ENCODE data around the gene ADAM12.

ADAM12 gene

GRCh38 chr10:126062131-126063032 lies 325.9 kb downstream of the ADAM12 start:
- no peak for TF ChIP-seq CTCF (IDR thresholded peaks at IDR 0.05; ENCODE audit: unreplicated experiment in 3 of 3)
- Mint-ChIP-seq H3K4me1 (peaks cover 62% of the 10 kb centered on the region), H3K36me3 (ENCODE audit: low read depth) (peaks cover 5% of the 10 kb centered on the region), H3K4me3 (no peak overlapping the region), H3K27me3 (ENCODE audit: low read depth) (peaks cover 14% of the 10 kb centered on the region), H3K9me3 (no peaks in the 10 kb centered on the region), H3K27ac (peak overlapping the region in 2 of 3 experiments; percentile 79 to 89)

- Mint-ChIP-seq H3K4me3 (no peak overlapping the region), H3K4me1 (peaks cover 62% of the 10 kb centered on the region), H3K27ac (peak overlapping the region in 2 of 3 experiments; percentile 63 to 65), H3K9me3 (no peaks in the 10 kb centered on the region), H3K27me3 (ENCODE audit: low read depth) (peaks cover 14% of the 10 kb centered on the region), H3K36me3 (ENCODE audit: low read depth) (peaks cover 5% of the 10 kb centered on the region)
- TF ChIP-seq CTCF (IDR thresholded peaks at IDR 0.05; ENCODE audit: unreplicated experiment in 3 of 3): no peak
These were observed 326.8 kb downstream of the ADAM12 start for GRCh38 chr10:126061526-126061925.

DNA sequence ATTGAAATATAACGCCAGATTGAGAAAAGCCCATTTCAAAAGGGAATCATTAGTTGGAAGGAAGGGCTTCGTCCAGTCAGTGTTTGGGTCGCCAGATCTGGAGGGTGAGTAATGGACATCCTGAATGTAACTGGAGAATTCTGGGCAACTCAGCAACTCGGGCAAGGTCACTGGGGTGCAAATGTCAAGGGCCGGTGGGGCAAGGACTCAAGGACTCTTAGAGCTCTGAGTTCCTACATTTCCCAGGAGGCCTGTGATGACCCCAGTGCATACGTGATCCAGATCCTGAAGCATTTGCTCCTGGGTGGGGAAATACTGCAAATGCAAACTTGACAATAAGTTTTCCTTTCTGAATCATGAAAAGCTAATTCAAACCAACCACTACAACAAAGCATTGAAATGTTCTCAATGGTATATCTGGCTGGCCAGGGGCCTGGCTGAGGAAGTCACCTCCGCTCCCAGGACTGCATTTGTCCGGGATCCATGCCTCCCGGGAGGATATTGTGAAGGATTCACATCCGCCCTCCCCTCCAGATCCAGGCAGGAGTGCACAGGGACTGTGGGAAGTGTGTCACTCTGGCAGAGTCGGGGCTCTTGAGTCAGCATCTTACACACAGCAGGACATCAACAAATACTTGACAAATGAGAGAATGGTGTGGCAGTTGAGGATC lies 327.9 kb downstream of the ADAM12 start:
- Mint-ChIP-seq H3K27me3 (ENCODE audit: low read depth) (peaks cover 11% of the 10 kb centered on the region), H3K4me1 (peaks cover 58% of the 10 kb centered on the region), H3K27ac (peak overlapping the region; percentile 43 to 65 (median 63)), H3K36me3 (ENCODE audit: low read depth) (peaks cover 14% of the 10 kb centered on the region), H3K4me3 (no peak overlapping the region), H3K9me3 (peaks cover 5% of the 10 kb centered on the region)
- TF ChIP-seq CTCF (IDR thresholded peaks at IDR 0.05; ENCODE audit: unreplicated experiment in 3 of 3): no peak

DNA sequence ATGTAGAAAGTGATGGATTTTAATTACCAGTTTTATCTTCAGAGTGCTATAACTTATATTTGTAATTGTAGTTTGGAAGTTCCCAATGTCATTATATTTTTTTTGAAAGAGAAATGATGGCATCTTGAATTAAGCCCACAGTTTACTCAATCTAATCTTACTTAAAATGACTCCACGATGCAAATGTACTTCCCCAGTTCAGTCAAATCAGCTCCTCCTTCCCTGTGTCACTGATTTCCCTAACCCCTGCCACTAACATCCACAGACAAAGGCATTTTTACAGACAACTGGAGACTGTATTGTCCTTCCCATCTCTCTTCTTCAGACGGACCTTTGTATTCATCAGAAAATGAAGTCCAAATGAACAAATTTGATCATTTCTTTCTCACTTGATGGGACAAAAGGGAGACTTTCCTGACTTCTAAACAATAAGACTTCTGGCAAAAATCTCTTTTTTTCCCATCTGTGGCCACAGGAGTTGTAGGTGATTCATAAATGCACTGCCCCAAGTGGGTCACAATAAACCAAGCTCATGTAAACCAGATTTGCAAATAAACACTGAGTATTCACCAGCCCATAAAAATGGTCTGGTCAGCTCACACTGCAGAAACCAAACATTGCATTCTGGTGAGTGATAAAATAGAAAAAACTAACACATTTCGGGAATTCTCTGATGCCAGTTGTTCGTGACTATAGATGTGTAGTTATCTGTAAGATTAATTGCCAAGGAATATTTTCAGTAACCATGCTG lies 329.0 kb downstream of the ADAM12 start:
- Mint-ChIP-seq H3K27me3 (ENCODE audit: low read depth) (peaks cover 11% of the 10 kb centered on the region), H3K27ac (peak overlapping the region; percentile 5 to 66 (median 63)), H3K36me3 (ENCODE audit: low read depth) (peaks cover 14% of the 10 kb centered on the region), H3K4me1 (peaks cover 53% of the 10 kb centered on the region), H3K9me3 (peaks cover 8% of the 10 kb centered on the region), H3K4me3 (no peak overlapping the region)
- TF ChIP-seq CTCF (IDR thresholded peaks at IDR 0.05; ENCODE audit: unreplicated experiment in 3 of 3): no peak

DNA sequence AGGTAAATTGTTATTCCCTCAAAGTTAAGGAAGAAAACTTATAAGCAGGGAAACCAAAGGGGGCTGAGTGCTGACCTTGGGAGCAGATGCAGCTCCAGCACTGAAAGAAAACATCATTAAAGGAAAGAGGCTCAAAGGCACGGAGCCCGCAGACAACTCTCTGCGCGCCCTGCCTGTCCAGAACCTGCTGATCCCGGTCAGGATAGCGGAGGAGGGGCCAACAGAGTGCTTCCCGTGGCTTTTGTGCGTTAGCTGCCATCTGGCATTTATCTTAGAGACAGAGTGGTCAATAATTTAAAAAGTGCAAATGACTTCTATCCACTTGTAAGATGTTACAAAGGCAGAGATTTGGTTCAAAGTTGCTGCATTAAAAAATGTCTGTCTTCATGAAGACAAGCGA lies 329.8 kb downstream of the ADAM12 start:
- Mint-ChIP-seq H3K36me3 (ENCODE audit: low read depth) (peaks cover 14% of the 10 kb centered on the region), H3K4me1 (peaks cover 50% of the 10 kb centered on the region), H3K4me3 (peak overlapping the region in 1 of 3 experiments; percentile 37), H3K27me3 (ENCODE audit: low read depth) (peaks cover 11% of the 10 kb centered on the region), H3K27ac (peak overlapping the region; percentile 16 to 63 (median 58)), H3K9me3 (peaks cover 8% of the 10 kb centered on the region)
- TF ChIP-seq CTCF (IDR thresholded peaks at IDR 0.05; ENCODE audit: unreplicated experiment in 3 of 3): no peak

Measured in nephron (organoid).